Esophagus squamous epithelium (tissue), 5 donors: ENCODE data around the gene SBF1. TPM values are rescaled to one million over a fixed set of nuclear protein-coding genes. Genes with fewer than 3 reads are reported as not detected.

Source experiments
- DNase-seq: peaks from one replicate; lab custom pipeline; 2025; lab: John Stamatoyannopoulos, UW
- H3K27ac ChIP-seq, 4 donors: fragments of 200-600 bp; sonication (generic); one replicate each; pipeline ENCODE4 v1.5.1; 2016 to 2019; ENCODE audit warnings: mild to moderate bottlenecking in 1 of 4
- H3K27me3 ChIP-seq, 4 donors: fragments of 200-600 bp; sonication (generic); 1 replicate in 3 of 4; 2 replicates in 1 of 4; pipeline versions ENCODE4 v1.5.1 to v1.6.0; 2017 to 2021; ENCODE audit warnings: antibody characterized with exemption in 1 of 4
- H3K36me3 ChIP-seq, 3 donors: fragments of 200-600 bp; sonication (generic); one replicate each; pipeline ENCODE4 v1.5.1; 2016 to 2019
- H3K4me1 ChIP-seq, 3 donors: fragments of 200-600 bp; sonication (generic); one replicate each; pipeline ENCODE4 v1.5.1; 2017 to 2019
- H3K4me3 ChIP-seq, 4 donors: fragments of 200-600 bp; sonication (generic); 1 replicate in 3 of 4; 2 replicates in 1 of 4; pipeline ENCODE4 v1.5.1; 2016 to 2019; ENCODE audit warnings: mild to moderate bottlenecking in 2 of 4, moderate library complexity in 1 of 4
- H3K9me3 ChIP-seq, 3 donors: fragments of 200-600 bp; sonication (generic); one replicate each; pipeline ENCODE4 v1.5.1; 2016 to 2019
- POLR2A ChIP-seq, 4 donors: fragments of 450-650 bp; IDR thresholded peaks; one replicate each; pipeline ENCODE4 v1.6.1; 2017; ENCODE audit warnings: antibody characterized with exemption in 4 of 4, mild to moderate bottlenecking in 4 of 4, moderate library complexity in 3 of 4
- WGBS, 2 donors: methylation state at CpG; one replicate each; pipeline ENCODE4 v1.1.5; 2018; 5-methylcytosine and 5-hydroxymethylcytosine counted together
- intact Hi-C: fragments of 100-400 bp; cut with DNase I; formaldehyde crosslinking; loops from one replicate; pipeline ENCODE4 v1.15.0; 2022
- total RNA-seq, 4 donors: library from RNA; depleted of rRNA; stranded (reverse); fragments of >200 nt; gene quantifications; one replicate each; pipeline ENCODE4 v1.1.0, GENCODE V29; 2016
- TF ChIP-seq, protein P1 (sequence below), 6 experiments: fragments of 450-650 bp in 4 of 6; fragments of 200-600 bp in 2 of 6; sonication (generic) in 2 of 6; IDR thresholded peaks; one replicate each; pipeline ENCODE4 v1.5.1; 2016 to 2019; ENCODE audit warnings: antibody characterized with exemption in 6 of 6, mild to moderate bottlenecking in 4 of 6, moderate library complexity in 4 of 6
- donor health status: DM: yes; HTN: yes; CAD: no.

Gene SBF1
- total RNA-seq, 4 donors from 2014 or later: 38.3 to 92.0 (median 63.4) TPM

DNA sequence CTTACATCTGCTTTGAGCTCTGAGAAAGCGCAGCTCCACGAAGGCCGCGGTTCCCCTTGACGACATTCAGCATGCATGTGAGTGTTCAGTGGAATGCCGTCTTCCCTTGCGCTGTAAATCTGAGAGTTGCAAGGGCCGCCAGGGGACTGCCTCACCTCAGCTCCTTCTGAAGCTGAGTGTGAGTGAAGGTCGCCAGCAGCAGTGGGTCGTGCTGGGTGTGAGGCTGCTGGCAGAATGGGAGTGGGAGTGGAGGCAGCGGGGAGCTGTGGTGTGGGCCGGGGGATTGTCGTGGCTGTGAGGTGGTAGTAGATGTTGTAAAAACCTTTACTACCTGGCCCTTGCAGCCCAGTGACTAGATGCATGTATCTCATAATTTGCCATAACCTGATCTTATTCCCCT is 66.5 kb downstream of the SBF1 start:
- 84 to 99% methylated on average over 3 to 13 of the region's 13 CpGs for WGBS, 2 donors

DNA sequence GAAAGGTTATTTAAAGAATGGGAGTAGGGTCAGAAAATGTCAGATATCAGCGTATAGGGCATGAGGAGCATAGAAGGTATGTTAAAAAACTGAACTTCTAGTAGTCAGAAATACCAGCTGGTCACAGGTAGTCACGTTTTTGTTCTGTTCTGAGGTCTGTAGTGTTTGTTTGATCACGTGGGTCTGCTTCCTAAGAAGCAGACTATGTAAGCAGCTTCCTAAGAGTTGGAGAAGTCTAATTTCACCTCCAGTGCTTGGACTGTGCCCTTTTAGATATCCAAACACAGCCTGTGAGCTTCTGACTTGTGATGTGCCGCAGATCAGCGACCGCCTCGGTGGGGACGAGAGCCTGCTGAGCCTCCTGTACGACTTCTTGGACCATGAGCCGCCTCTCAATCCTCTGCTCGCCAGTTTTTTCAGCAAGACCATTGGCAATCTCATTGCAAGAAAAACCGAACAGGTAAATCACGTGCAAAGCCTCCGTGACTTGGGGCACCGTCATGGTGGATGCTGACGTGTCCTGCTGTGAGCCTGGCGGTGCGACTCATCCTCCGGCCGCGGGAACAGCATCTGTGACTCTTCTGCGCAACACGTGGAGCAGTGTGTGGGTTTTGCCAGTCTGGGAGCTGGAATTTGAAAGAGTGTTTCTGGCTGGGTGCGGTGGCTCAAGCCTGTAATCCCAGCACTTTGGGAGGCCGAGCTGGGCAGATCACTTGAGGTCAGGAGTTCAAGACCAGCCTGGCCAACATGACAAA is 68.2 kb downstream of the SBF1 start:
- peaks cover 0 to 84% (median 20%) of the 10 kb centered on the region in 3 donors for H3K36me3 ChIP-seq
- WGBS, 2 donors: 86 to 88% methylated on average over 8 to 9 of the region's 25 CpGs
- peaks cover 4 to 19% (median 5%) of the 10 kb centered on the region in 3 donors for H3K4me1 ChIP-seq
- no peak for TF ChIP-seq POLR2A (IDR thresholded peaks at IDR 0.05)
- TF ChIP-seq, protein P1, sequence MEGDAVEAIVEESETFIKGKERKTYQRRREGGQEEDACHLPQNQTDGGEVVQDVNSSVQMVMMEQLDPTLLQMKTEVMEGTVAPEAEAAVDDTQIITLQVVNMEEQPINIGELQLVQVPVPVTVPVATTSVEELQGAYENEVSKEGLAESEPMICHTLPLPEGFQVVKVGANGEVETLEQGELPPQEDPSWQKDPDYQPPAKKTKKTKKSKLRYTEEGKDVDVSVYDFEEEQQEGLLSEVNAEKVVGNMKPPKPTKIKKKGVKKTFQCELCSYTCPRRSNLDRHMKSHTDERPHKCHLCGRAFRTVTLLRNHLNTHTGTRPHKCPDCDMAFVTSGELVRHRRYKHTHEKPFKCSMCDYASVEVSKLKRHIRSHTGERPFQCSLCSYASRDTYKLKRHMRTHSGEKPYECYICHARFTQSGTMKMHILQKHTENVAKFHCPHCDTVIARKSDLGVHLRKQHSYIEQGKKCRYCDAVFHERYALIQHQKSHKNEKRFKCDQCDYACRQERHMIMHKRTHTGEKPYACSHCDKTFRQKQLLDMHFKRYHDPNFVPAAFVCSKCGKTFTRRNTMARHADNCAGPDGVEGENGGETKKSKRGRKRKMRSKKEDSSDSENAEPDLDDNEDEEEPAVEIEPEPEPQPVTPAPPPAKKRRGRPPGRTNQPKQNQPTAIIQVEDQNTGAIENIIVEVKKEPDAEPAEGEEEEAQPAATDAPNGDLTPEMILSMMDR (IDR thresholded peaks at IDR 0.05): no peak
- no peaks in the 10 kb centered on the region for H3K9me3 ChIP-seq
- intact Hi-C loops: no loop called here
- H3K27ac ChIP-seq: no peak overlapping the region
- DNase-seq: no peak
- no peak overlapping the region for H3K4me3 ChIP-seq
- no peaks in the 10 kb centered on the region for H3K27me3 ChIP-seq

More for the DNA sequence above, 66.5 kb downstream of the SBF1 start:
- intact Hi-C loops: no loop called here
- DNase-seq: no peak
- Histone ChIP-seq H3K4me1 (peaks cover 2 to 17% (median 3%) of the 10 kb centered on the region in 3 donors), H3K36me3 (peaks cover 0 to 77% (median 20%) of the 10 kb centered on the region in 3 donors), H3K9me3 (no peaks in the 10 kb centered on the region), H3K27me3 (no peaks in the 10 kb centered on the region), H3K27ac (no peak overlapping the region), H3K4me3 (no peak overlapping the region)
- TF ChIP-seq, protein P1 (IDR thresholded peaks at IDR 0.05): no peak
- no peak for TF ChIP-seq POLR2A (IDR thresholded peaks at IDR 0.05)

DNA sequence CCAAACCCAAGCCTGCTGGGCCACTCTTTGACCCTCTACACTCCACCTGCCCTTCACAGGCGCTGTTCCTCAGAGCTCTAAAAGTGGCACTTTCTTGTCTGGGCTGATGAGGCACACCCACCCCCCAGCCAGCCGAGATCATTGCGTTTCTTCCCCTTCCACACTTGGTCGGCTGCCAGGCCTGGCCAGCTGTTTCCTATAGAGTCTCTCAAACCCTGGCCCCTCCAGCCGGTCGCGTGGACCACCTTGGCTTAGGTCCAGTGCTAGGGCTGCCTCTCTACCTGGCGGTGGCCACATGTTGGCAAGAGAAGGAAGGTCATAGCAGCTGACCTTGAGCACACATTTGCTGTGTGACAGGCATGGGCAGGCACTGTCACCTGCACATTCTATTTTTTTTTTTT is 71.1 kb downstream of the SBF1 start:
- no peaks in the 10 kb centered on the region for H3K27me3 ChIP-seq
- H3K9me3 ChIP-seq: no peaks in the 10 kb centered on the region
- peaks cover 0 to 84% (median 20%) of the 10 kb centered on the region in 3 donors for H3K36me3 ChIP-seq
- no peak overlapping the region for H3K4me3 ChIP-seq
- no peak for DNase-seq
- 52 to 57% methylated on average over 3 to 7 of the region's 8 CpGs for WGBS, 2 donors
- intact Hi-C loops: no loop called here
- H3K4me1 ChIP-seq: peaks cover 8 to 29% (median 10%) of the 10 kb centered on the region in 3 donors
- no peak for TF ChIP-seq POLR2A (IDR thresholded peaks at IDR 0.05)
- TF ChIP-seq, protein P1 (IDR thresholded peaks at IDR 0.05): no peak
- H3K27ac ChIP-seq: peak overlapping the region in 1 of 4 donors; percentile 48

DNA sequence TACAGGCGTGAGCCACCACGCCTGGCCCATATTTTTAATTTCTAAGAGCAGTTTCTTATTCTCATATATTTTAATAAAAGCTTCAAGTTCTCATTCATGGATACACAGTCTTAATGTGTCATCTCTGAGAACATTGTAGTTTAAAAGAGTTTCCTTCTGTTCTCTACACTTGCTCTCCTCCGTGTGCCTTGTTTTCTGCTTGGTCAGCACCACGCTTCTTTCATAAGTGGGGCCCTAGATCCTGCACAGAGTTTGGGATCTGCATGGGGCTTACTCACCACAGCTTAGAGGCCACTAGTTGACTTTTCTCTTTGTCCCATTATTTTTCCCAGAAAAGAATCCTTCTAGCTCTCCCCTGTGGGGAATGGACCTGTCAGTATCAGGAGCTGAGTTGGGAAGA is 72.9 kb downstream of the SBF1 start:
- Histone ChIP-seq H3K27me3 (no peaks in the 10 kb centered on the region), H3K9me3 (no peaks in the 10 kb centered on the region), H3K4me3 (no peak overlapping the region), H3K4me1 (peaks cover 8 to 29% (median 10%) of the 10 kb centered on the region in 3 donors), H3K27ac (no peak overlapping the region), H3K36me3 (peaks cover 0 to 84% (median 9%) of the 10 kb centered on the region in 3 donors)
- DNase-seq: no peak
- WGBS, 2 donors: 93 to 95% methylated on average over 4 of the region's 4 CpGs
- intact Hi-C loops: no loop called here
- TF ChIP-seq POLR2A (IDR thresholded peaks at IDR 0.05): no peak
- TF ChIP-seq, protein P1 (IDR thresholded peaks at IDR 0.05): no peak

DNA sequence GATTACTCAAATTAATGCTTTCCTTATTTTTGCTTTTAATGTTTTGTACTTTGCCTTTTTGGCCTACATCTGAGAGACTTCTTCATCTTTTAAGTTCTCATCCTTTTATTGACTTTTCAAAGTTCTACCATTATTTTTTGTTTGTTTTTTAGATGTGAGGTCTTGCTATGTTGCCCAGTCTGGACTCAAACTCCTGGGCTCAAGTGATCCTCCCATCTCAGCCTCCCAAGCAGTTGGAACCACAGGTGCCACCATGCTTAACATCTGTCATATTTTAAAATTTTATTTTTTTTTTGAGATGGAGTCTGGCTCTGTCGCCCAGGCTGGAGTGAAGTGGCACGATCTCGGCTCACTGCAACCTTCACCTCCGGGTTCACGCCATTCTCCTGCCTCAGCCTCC is 73.9 kb downstream of the SBF1 start:
- intact Hi-C loops: no loop called here
- TF ChIP-seq, protein P1 (IDR thresholded peaks at IDR 0.05): no peak
- TF ChIP-seq POLR2A (IDR thresholded peaks at IDR 0.05): no peak
- Histone ChIP-seq H3K4me1 (peaks cover 8 to 29% (median 10%) of the 10 kb centered on the region in 3 donors), H3K27ac (no peak overlapping the region), H3K36me3 (peaks cover 0 to 84% (median 7%) of the 10 kb centered on the region in 3 donors), H3K27me3 (no peaks in the 10 kb centered on the region), H3K4me3 (no peak overlapping the region), H3K9me3 (no peaks in the 10 kb centered on the region)
- WGBS, 2 donors: 91 to 92% methylated on average over 4 to 5 of the region's 5 CpGs
- DNase-seq: no peak
